Parathyroid adenoma (tissue), 2 donors: ENCODE results near the gene GP1BA.

Experiments used
- H2AFZ ChIP-seq: fragments of 300-600 bp; sonication (generic); one replicate; pipeline ENCODE4 v1.7.0; 2017; ENCODE audit warnings: antibody characterized with exemption, mild to moderate bottlenecking
- H3K27ac ChIP-seq: fragments of 300-600 bp; sonication (generic); one replicate; pipeline ENCODE4 v1.7.0; 2017
- H3K27me3 ChIP-seq: fragments of 300-600 bp; sonication (generic); one replicate; pipeline ENCODE4 v1.7.0; 2017; ENCODE audit warnings: low read length; ENCODE audit not compliant: control insufficient read depth, insufficient read depth
- H3K36me3 ChIP-seq: fragments of 300-600 bp; sonication (generic); one replicate; pipeline ENCODE4 v1.7.0; 2017; ENCODE audit warnings: low read length; ENCODE audit not compliant: control insufficient read depth, insufficient read depth
- H3K4me1 ChIP-seq: fragments of 300-600 bp; sonication (generic); one replicate; pipeline ENCODE4 v1.7.0; 2017; ENCODE audit warnings: control low read depth
- H3K4me2 ChIP-seq: fragments of 300-600 bp; sonication (generic); one replicate; pipeline ENCODE4 v1.7.0; 2017; ENCODE audit warnings: low read length
- H3K4me3 ChIP-seq: fragments of 300-600 bp; sonication (generic); one replicate; pipeline ENCODE4 v1.7.0; 2017; ENCODE audit warnings: low read depth, low read length
- H3K79me2 ChIP-seq: fragments of 300-600 bp; sonication (generic); one replicate; pipeline ENCODE4 v1.7.0; 2017; ENCODE audit warnings: control low read depth
- H3K9ac ChIP-seq: fragments of 300-600 bp; sonication (generic); one replicate; pipeline ENCODE4 v1.7.0; 2017; ENCODE audit warnings: mild to moderate bottlenecking
- H3K9me3 ChIP-seq: fragments of 300-600 bp; sonication (generic); one replicate; pipeline ENCODE4 v1.7.0; 2017; ENCODE audit warnings: low read length; ENCODE audit not compliant: control insufficient read depth
- CTCF ChIP-seq: fragments of 300-600 bp; sonication (generic); IDR thresholded peaks from one replicate; pipeline ENCODE4 v1.7.0; 2017; ENCODE audit warnings: antibody characterized with exemption, mild to moderate bottlenecking
- donor health status: primary hyperparathyroidism.

GP1BA gene

GRCh38 chr17:4897785-4898184 lies 34.3 kb upstream of the GP1BA start:
- no peaks in the 10 kb centered on the region for H3K36me3 ChIP-seq
- no peak for TF ChIP-seq CTCF
- no peak overlapping the region for H2AFZ ChIP-seq
- peaks cover 2% of the 10 kb centered on the region for H3K4me1 ChIP-seq
- no peaks in the 10 kb centered on the region for H3K79me2 ChIP-seq
- no peak overlapping the region for H3K4me3 ChIP-seq
- no peak overlapping the region for H3K27ac ChIP-seq
- H3K9ac ChIP-seq, result no peak overlapping the region
- H3K27me3 ChIP-seq, result no peaks in the 10 kb centered on the region
- H3K4me2 ChIP-seq, result no peak overlapping the region
- H3K9me3 ChIP-seq, result no peaks in the 10 kb centered on the region

- Histone ChIP-seq H3K27ac (no peak overlapping the region), H3K9me3 (no peaks in the 10 kb centered on the region), H2AFZ (no peak overlapping the region), H3K79me2 (no peaks in the 10 kb centered on the region), H3K36me3 (no peaks in the 10 kb centered on the region), H3K4me1 (peaks cover 8% of the 10 kb centered on the region), H3K27me3 (no peaks in the 10 kb centered on the region), H3K9ac (no peak overlapping the region), H3K4me3 (no peak overlapping the region), H3K4me2 (no peak overlapping the region)
- no peak for TF ChIP-seq CTCF
Measured at GRCh38 chr17:4898351-4898750, 33.7 kb upstream of the GP1BA start.

- no peak overlapping the region for H3K27ac ChIP-seq
Measured at GRCh38 chr17:4898927-4899326, 33.1 kb upstream of the GP1BA start.

GRCh38 chr17:4899341-4900230 lies 32.5 kb upstream of the GP1BA start, which contains the start of gene C17orf107:
TSS of gene C17orf107 (plus strand) at chr17:4899536. CDS start at chr17:4899763, 227 bp downstream.
- no peaks in the 10 kb centered on the region for H3K79me2 ChIP-seq
- H3K27ac ChIP-seq, result no peak within 1 kb of the TSS
- no peaks in the 10 kb centered on the region for H3K9me3 ChIP-seq
- H2AFZ ChIP-seq, result peak within 1 kb of the TSS; percentile 70
- no peak within 1 kb of the TSS for H3K9ac ChIP-seq
- no peak for TF ChIP-seq CTCF
- H3K4me3 ChIP-seq, result peak within 1 kb of the TSS; percentile 53
- no peaks in the 10 kb centered on the region for H3K36me3 ChIP-seq
- no peaks in the 10 kb centered on the region for H3K27me3 ChIP-seq
- H3K4me2 ChIP-seq, result peak within 1 kb of the TSS; percentile 72
- peaks cover 10% of the 10 kb centered on the region for H3K4me1 ChIP-seq

More at GRCh38 chr17:4898927-4899326, 33.1 kb upstream of the GP1BA start:
- H3K4me2 ChIP-seq, result peak overlapping the region; percentile 72
- H3K36me3 ChIP-seq, result no peaks in the 10 kb centered on the region
- no peak for TF ChIP-seq CTCF
- H3K27me3 ChIP-seq, result no peaks in the 10 kb centered on the region
- peak overlapping the region; percentile 53 for H3K4me3 ChIP-seq
- no peaks in the 10 kb centered on the region for H3K79me2 ChIP-seq
- H2AFZ ChIP-seq, result peak overlapping the region; percentile 70
- H3K9ac ChIP-seq, result no peak overlapping the region
- peaks cover 10% of the 10 kb centered on the region for H3K4me1 ChIP-seq
- no peaks in the 10 kb centered on the region for H3K9me3 ChIP-seq
